Mucosa of rectum (tissue), 2 donors: ENCODE measurements around the gene CDKL1.

ENCODE experiments used
- H3K27ac ChIP-seq, 2 donors: one replicate each; pipeline ENCODE4 v1.7.0; 2013; ENCODE audit warnings: inconsistent platforms in 2 of 2, low read depth in 2 of 2, low read length in 2 of 2
- H3K27me3 ChIP-seq, 2 donors: one replicate each; pipeline ENCODE4 v1.7.0; 2013; ENCODE audit warnings: low read length in 2 of 2; ENCODE audit not compliant: control insufficient read depth in 2 of 2, insufficient read depth in 2 of 2
- H3K36me3 ChIP-seq, 2 donors: one replicate each; pipeline ENCODE4 v1.7.0; 2013; ENCODE audit warnings: low read length in 2 of 2; ENCODE audit not compliant: control insufficient read depth in 2 of 2, insufficient read depth in 2 of 2
- H3K4me1 ChIP-seq, 2 donors: one replicate each; pipeline ENCODE4 v1.7.0; 2013; ENCODE audit warnings: low read length in 2 of 2, mild to moderate bottlenecking in 1 of 2; ENCODE audit not compliant: control insufficient read depth in 2 of 2, insufficient read depth in 2 of 2
- H3K4me3 ChIP-seq, 2 donors: one replicate each; pipeline ENCODE4 v1.7.0; 2013; ENCODE audit warnings: low read length in 2 of 2
- H3K9ac ChIP-seq, 2 donors: one replicate each; pipeline ENCODE4 v1.7.0; 2013; ENCODE audit warnings: low read length in 2 of 2, low read depth in 1 of 2, mild to moderate bottlenecking in 1 of 2
- H3K9me3 ChIP-seq, 2 donors: one replicate each; pipeline ENCODE4 v1.7.0; 2013; ENCODE audit warnings: low read length in 2 of 2; ENCODE audit not compliant: control insufficient read depth in 2 of 2
- donor health status: healthy.
- donor health status: Normal muscosa, but diverticular disease.

The CDKL1 gene

GRCh38 chr14:50340045-50340444, 56.6 kb downstream of the CDKL1 start:
- H3K27me3 ChIP-seq = no peaks in the 10 kb centered on the region
- H3K4me3 ChIP-seq = no peak overlapping the region
- H3K36me3 ChIP-seq = peaks cover 6 to 8% of the 10 kb centered on the region in 2 donors
- H3K27ac ChIP-seq = no peak overlapping the region
- H3K4me1 ChIP-seq = peaks cover 18 to 43% of the 10 kb centered on the region in 2 donors
- no peaks in the 10 kb centered on the region for H3K9me3 ChIP-seq
- H3K9ac ChIP-seq = no peak overlapping the region

GRCh38 chr14:50339178-50339804, 57.4 kb downstream of the CDKL1 start:
- peaks cover 18 to 43% of the 10 kb centered on the region in 2 donors for H3K4me1 ChIP-seq
- H3K27me3 ChIP-seq = no peaks in the 10 kb centered on the region
- H3K27ac ChIP-seq = peak overlapping the region in 1 of 2 donors; percentile 4
- peaks cover 6 to 8% of the 10 kb centered on the region in 2 donors for H3K36me3 ChIP-seq
- no peak overlapping the region for H3K9ac ChIP-seq
- H3K4me3 ChIP-seq = no peak overlapping the region
- H3K9me3 ChIP-seq = no peaks in the 10 kb centered on the region

- Histone ChIP-seq H3K27ac (peak overlapping the region in 1 of 2 donors; percentile 4), H3K4me1 (peaks cover 18 to 43% of the 10 kb centered on the region in 2 donors), H3K36me3 (peaks cover 6 to 8% of the 10 kb centered on the region in 2 donors), H3K9me3 (no peaks in the 10 kb centered on the region), H3K27me3 (no peaks in the 10 kb centered on the region), H3K9ac (no peak overlapping the region), H3K4me3 (no peak overlapping the region)
Observed at GRCh38 chr14:50338587-50338986, 58.1 kb downstream of the CDKL1 start.

- peak overlapping the region; percentile 52 to 73 for H3K27ac ChIP-seq
- H3K4me3 ChIP-seq = peak overlapping the region in 1 of 2 donors; percentile 17
- peaks cover 11 to 30% of the 10 kb centered on the region in 2 donors for H3K4me1 ChIP-seq
- H3K27me3 ChIP-seq = no peaks in the 10 kb centered on the region
- no peaks in the 10 kb centered on the region for H3K9me3 ChIP-seq
- H3K9ac ChIP-seq = peak overlapping the region in 1 of 2 donors; percentile 38
- peaks cover 18 to 19% of the 10 kb centered on the region in 2 donors for H3K36me3 ChIP-seq
Observed at GRCh38 chr14:50335989-50336824, 60.5 kb downstream of the CDKL1 start.

- Histone ChIP-seq H3K4me1 (peaks cover 11 to 29% of the 10 kb centered on the region in 2 donors), H3K27ac (peak overlapping the region; percentile 52 to 73), H3K27me3 (no peaks in the 10 kb centered on the region), H3K4me3 (no peak overlapping the region), H3K9me3 (no peaks in the 10 kb centered on the region), H3K9ac (peak overlapping the region in 1 of 2 donors; percentile 38), H3K36me3 (peaks cover 15 to 20% of the 10 kb centered on the region in 2 donors)
Observed at GRCh38 chr14:50335389-50335788, 61.3 kb downstream of the CDKL1 start.

GRCh38 chr14:50334211-50334610, 62.5 kb downstream of the CDKL1 start:
- Histone ChIP-seq H3K36me3 (peaks cover 10 to 25% of the 10 kb centered on the region in 2 donors), H3K4me1 (peaks cover 7 to 19% of the 10 kb centered on the region in 2 donors), H3K4me3 (no peak overlapping the region), H3K9me3 (no peaks in the 10 kb centered on the region), H3K27me3 (no peaks in the 10 kb centered on the region), H3K9ac (no peak overlapping the region), H3K27ac (no peak overlapping the region)

GRCh38 chr14:50333014-50333509, 63.6 kb downstream of the CDKL1 start:
- H3K36me3 ChIP-seq = peaks cover 13 to 30% of the 10 kb centered on the region in 2 donors
- no peak overlapping the region for H3K4me3 ChIP-seq
- no peaks in the 10 kb centered on the region for H3K9me3 ChIP-seq
- no peak overlapping the region for H3K27ac ChIP-seq
- peaks cover 0 to 13% of the 10 kb centered on the region in 2 donors for H3K4me1 ChIP-seq
- H3K9ac ChIP-seq = no peak overlapping the region
- H3K27me3 ChIP-seq = no peaks in the 10 kb centered on the region

GRCh38 chr14:50331596-50331995, 65.1 kb downstream of the CDKL1 start:
- H3K4me3 ChIP-seq = no peak overlapping the region
- no peaks in the 10 kb centered on the region for H3K9me3 ChIP-seq
- no peaks in the 10 kb centered on the region for H3K27me3 ChIP-seq
- H3K36me3 ChIP-seq = peaks cover 13 to 34% of the 10 kb centered on the region in 2 donors
- no peak overlapping the region for H3K27ac ChIP-seq
- no peak overlapping the region for H3K9ac ChIP-seq
- H3K4me1 ChIP-seq = peaks cover 0 to 13% of the 10 kb centered on the region in 2 donors

GRCh38 chr14:50321009-50321660, 75.5 kb downstream of the CDKL1 start:
- Histone ChIP-seq H3K36me3 (peaks cover 6 to 11% of the 10 kb centered on the region in 2 donors), H3K9me3 (no peaks in the 10 kb centered on the region), H3K9ac (peak overlapping the region in 1 of 2 donors; percentile 18), H3K4me3 (peak overlapping the region; percentile 33 to 58), H3K27me3 (no peaks in the 10 kb centered on the region), H3K27ac (peak overlapping the region; percentile 54 to 74), H3K4me1 (peaks cover 8% of the 10 kb centered on the region in 2 donors)
